ENCODE data around the gene PNPLA1.

- TF ChIP-seq POLR2AphosphoS5 (IDR thresholded peaks at IDR 0.05; ENCODE audit: low read length) (no peak), POLR2A (IDR thresholded peaks at IDR 0.05; ENCODE audit: low read depth, low read length) (no peak), BHLHE40 (IDR thresholded peaks at IDR 0.05; ENCODE audit: borderline replicate concordance in 1 of 2, low read depth in 2 of 2, low read length in 1 of 2) (peak in 1 of 2 experiments; percentile 43; a peak in 1 of 4 replicates), MYC (IDR thresholded peaks at IDR 0.05; ENCODE audit: insufficient read depth, insufficient read length, insufficient replicate concordance, low read length, severe bottlenecking) (no peak)
These were observed 79.4 kb downstream of the PNPLA1 start for GRCh38 chr6:36349240-36349639.
